GM21381 (cell line): ENCODE measurements around the gene RGS17.

Experiments
- ATAC-seq: cut with Tn5 transposase; IDR thresholded peaks from one replicate; pipeline ENCODE4 v1.9.1; 2021; ENCODE audit warnings: mild to moderate bottlenecking, moderate library complexity; ENCODE audit not compliant: unreplicated experiment

RGS17 gene

DNA sequence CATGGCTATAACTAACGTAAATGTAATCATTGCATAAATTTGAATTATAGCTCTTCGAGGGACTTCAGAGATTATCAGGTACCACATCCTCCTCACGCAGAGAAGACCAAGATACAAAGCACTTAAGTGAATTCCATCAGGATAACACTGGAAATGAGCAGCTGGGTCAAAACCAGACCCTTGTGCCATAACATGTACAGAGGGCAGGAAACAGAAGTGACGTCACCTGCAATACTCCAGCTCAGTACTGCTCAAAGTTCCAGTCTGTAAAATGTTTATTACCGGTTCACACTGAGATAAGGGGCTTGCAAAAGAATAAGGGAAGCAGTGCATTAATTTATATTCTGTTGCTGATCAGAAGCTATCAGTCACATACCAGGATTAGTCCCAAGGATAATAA, 45.8 kb downstream of the RGS17 start:
- no peak for ATAC-seq

DNA sequence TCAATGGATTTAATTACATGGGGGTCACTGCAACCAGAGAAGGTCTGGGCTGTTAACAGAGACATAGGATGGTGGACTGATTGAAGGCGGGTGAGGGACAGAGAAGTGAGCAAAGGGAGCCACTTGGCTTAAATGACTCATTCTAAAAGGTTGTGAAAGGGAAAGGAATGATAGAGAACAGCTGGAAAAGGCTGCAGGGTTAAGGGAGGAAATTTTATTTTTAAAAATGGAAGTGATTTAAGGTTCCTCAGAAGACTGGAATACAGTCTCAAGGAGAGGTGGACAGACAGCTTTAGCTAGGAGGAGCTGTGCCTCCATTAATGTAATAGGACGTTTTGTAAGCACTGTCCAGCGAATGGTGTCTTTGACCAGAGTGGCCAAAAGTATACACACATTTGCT, 46.7 kb downstream of the RGS17 start:
- no peak for ATAC-seq

DNA sequence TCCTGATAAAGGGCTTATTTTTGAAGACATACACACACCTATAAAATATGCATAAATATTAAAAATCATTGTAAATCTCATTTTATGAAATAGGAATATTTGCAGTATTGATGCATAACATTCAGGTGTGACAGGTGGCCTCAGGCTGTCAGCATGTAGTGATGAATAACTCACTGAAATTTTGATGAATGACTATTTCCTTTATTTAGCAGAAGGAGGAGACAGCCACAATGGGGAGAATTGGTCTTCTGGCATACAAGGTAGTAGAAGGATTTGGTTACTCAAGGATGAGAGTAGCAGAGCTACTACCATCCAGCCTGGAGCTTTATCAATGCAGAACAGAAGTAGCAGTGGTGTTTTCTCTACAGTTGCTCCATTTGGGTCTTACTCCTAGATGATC, 47.2 kb downstream of the RGS17 start:
- ATAC-seq = no peak

DNA sequence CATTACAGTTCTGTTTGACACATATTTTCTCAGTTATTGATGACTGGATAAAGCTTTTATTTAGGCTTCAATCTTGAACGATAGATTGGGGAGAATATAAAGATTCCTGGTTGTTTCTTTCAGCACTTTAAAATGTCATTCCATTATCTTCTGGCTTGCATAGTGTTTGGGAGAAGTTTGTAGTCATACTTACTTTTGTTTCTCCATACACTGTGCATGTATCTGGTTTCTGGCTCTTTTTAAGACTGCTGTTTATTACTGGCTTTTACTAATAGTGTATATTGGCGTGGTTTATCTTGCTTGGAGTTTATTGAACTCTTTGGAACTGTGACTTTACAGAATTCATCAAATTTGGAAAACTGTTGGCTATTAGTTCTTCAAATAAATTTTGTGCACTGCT, 49.2 kb downstream of the RGS17 start:
- ATAC-seq = no peak

GRCh38 chr6:153076431-153076830, 54.7 kb downstream of the RGS17 start:
- no peak for ATAC-seq

GRCh38 chr6:153074761-153075160, 56.3 kb downstream of the RGS17 start:
- ATAC-seq = no peak

GRCh38 chr6:153073841-153074240, 57.2 kb downstream of the RGS17 start:
- no peak for ATAC-seq

GRCh38 chr6:153070756-153071155, 60.3 kb downstream of the RGS17 start:
- no peak for ATAC-seq

DNA sequence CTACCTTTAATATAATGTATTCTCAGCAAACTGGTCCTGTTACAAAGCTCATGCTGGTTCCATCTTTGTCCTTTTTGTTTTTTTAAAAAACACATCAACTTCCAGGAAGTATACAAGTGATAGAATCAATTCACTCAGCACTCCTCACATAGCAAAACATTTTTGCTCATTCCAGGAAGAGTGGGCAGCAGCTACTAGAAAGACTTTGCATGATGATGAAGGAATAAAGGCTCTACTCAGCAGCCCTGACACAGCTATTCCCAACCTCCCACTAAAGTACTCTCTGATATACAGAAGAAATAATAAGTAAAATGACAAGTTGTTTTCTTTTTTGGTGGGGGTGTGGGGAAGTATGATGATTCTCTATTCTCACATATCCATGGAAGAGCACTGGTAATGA, 61.2 kb downstream of the RGS17 start:
- no peak for ATAC-seq

- no peak for ATAC-seq
Observed at GRCh38 chr6:153065222-153065621, 65.9 kb downstream of the RGS17 start.

DNA sequence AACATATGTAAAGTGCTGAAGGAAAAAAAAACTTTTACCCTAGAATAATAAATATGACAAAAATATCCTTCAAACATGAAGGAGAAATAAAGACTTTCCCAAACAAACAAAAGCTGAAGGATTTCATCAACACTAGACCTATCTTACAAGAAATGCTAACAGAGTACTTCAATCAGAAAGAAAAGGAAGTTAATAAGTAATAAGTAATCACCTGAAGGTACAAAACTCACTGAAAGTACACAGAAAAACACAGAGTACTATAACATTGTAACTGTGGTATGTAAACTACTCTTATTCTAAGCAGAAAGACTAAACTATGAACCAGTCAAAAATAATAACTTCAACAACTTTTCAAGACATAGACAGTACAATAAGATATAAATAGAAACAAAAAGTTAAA, 67.1 kb downstream of the RGS17 start:
- no peak for ATAC-seq

- no peak for ATAC-seq
Observed at GRCh38 chr6:153062516-153062915, 68.6 kb downstream of the RGS17 start.

- no peak for ATAC-seq
Observed at GRCh38 chr6:153059757-153060156, 71.3 kb downstream of the RGS17 start.

DNA sequence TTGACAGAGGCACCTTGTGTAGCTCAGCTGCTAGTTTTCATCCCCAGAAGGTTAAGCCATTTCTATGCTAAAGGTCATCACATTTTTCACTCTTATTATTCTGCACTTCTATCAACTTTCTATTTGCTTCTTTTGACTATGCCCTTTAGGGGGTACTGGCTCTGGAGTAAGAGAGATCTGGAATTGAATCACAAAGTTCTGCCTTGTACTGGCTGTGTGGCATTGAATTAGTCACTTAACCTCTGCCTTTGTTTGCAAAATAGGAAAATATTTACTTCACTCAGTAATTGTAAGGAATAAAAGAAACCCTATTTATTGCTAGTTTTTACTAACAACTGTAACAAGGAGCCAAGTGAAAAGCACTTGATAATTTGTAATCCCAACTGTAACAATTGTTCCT, 71.8 kb downstream of the RGS17 start:
- no peak for ATAC-seq

GRCh38 chr6:153058909-153059308, 72.2 kb downstream of the RGS17 start:
- ATAC-seq = no peak

DNA sequence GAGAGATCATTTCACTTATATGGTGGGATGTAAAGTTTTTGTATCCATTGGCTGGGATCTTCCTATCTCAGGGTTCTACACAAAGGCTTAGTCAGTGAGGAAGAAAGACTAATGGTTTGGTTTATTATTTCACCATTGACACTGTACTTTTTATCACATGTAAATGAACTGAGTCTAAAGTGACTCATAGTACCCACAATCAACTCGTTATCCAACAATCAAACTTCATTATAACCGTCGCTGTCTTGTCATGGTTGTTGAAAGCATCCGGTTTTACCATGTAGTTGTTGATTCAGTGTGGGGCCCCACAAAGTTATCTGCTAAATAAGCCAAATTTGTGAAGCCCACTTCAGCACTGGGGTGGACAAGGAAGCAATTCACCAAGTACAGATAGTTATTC, 72.8 kb downstream of the RGS17 start:
- ATAC-seq = no peak

DNA sequence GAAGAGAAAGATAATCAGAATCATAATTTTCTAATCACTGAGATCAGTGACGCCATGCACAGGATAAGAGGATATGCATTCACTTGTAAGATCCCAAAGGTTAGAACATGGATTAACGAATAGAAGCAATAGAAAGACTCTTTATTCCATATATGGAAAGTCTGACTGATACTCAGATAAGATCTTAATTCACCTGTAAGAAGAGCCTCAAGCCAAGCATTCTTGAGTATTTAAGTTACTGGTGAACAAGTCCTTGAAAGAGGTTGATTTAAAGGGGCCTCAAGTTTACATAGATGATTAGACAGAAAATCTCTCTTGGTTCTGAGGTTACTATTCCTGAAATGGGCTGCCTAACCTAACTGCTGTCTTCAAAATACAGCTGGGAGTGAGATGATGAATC, 74.8 kb downstream of the RGS17 start:
- no peak for ATAC-seq

DNA sequence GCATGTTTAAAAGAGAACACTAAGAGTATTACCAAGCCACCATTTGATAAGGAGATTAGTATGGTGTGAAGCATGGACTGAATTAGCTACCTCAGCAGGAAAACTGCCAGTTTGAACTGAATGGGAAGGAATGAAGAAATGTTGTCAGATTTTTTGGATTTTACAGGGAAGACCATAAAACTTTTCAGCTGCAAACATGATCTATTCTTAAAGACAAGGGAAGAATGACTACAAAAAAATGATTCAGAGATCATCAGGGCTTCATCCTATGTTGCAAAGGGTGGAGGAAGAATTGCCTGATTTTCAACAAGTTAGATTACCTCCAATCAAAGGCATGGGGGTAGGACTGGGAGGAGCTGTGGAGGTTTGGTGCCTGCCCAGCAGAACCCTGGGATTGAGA, 79.3 kb downstream of the RGS17 start:
- no peak for ATAC-seq

GRCh38 chr6:153048631-153049030, 82.5 kb downstream of the RGS17 start:
- ATAC-seq = no peak

- no peak for ATAC-seq
Observed at GRCh38 chr6:153047386-153047785, 83.7 kb downstream of the RGS17 start.

GRCh38 chr6:153045271-153045670, 85.8 kb downstream of the RGS17 start:
- ATAC-seq = no peak

DNA sequence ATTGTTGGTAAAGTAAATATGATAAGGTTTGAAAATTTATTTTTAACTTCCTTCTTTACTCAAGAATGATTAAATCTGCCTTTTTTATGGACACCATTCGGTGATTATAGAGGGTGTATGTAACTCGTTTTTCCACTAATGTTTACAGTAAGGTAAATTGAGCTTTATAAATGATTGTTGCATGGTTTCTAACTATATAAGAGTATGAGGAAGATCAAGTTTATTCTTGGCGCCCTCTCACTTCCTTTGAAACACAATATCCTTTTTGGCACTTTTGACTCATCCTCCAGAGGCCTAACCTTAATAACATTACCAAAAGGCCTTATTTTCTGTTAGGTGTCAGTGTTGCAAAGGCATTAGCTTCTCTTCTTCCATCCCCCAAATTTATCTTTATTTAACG, 86.8 kb downstream of the RGS17 start:
- ATAC-seq = no peak

GRCh38 chr6:153043719-153044118, 87.4 kb downstream of the RGS17 start:
- ATAC-seq = no peak
